GM19193 (cell line): ENCODE measurements around the gene SYNDIG1.

Experiments
- POLR2A ChIP-seq: IDR thresholded peaks from 4 replicates; pipeline ENCODE4 v1.6.1; 2011; ENCODE audit not compliant: insufficient read depth, insufficient read length; ENCODE audit errors: extremely low read depth

The SYNDIG1 gene

GRCh38 chr20:24544371-24544770 lies 74.9 kb downstream of the SYNDIG1 start:
- TF ChIP-seq POLR2A = no peak

- TF ChIP-seq POLR2A = no peak
These were observed 75.7 kb downstream of the SYNDIG1 start for GRCh38 chr20:24545168-24545567.

- TF ChIP-seq POLR2A = no peak
These were observed 76.9 kb downstream of the SYNDIG1 start for GRCh38 chr20:24546232-24546892.

GRCh38 chr20:24547967-24548366 lies 78.5 kb downstream of the SYNDIG1 start:
- TF ChIP-seq POLR2A = no peak

- TF ChIP-seq POLR2A = no peak
These were observed 89.8 kb downstream of the SYNDIG1 start for GRCh38 chr20:24559114-24559732.

- no peak for TF ChIP-seq POLR2A
These were observed 91.4 kb downstream of the SYNDIG1 start for GRCh38 chr20:24560571-24561491.

GRCh38 chr20:24565835-24566351 lies 96.5 kb downstream of the SYNDIG1 start:
- TF ChIP-seq POLR2A = no peak

- TF ChIP-seq POLR2A = no peak
These were observed 97.2 kb downstream of the SYNDIG1 start for GRCh38 chr20:24566656-24567055.

- TF ChIP-seq POLR2A = no peak
These were observed 98.1 kb downstream of the SYNDIG1 start for GRCh38 chr20:24567508-24567907.

GRCh38 chr20:24568842-24569241 lies 99.4 kb downstream of the SYNDIG1 start:
- no peak for TF ChIP-seq POLR2A

- TF ChIP-seq POLR2A = no peak
These were observed 101.7 kb downstream of the SYNDIG1 start for GRCh38 chr20:24571159-24571558.

- no peak for TF ChIP-seq POLR2A
These were observed 102.7 kb downstream of the SYNDIG1 start for GRCh38 chr20:24572140-24572539.

- no peak for TF ChIP-seq POLR2A
These were observed 103.4 kb downstream of the SYNDIG1 start for GRCh38 chr20:24572862-24573261.

- TF ChIP-seq POLR2A = no peak
These were observed 104.1 kb downstream of the SYNDIG1 start for GRCh38 chr20:24573557-24573956.

- TF ChIP-seq POLR2A = no peak
These were observed 104.9 kb downstream of the SYNDIG1 start for GRCh38 chr20:24574307-24574706.

- no peak for TF ChIP-seq POLR2A
These were observed 105.4 kb downstream of the SYNDIG1 start for GRCh38 chr20:24574797-24575196.

- no peak for TF ChIP-seq POLR2A
These were observed 106.4 kb downstream of the SYNDIG1 start for GRCh38 chr20:24575811-24576210.
